PFSK-1 (cell line): Measurements from ENCODE around the gene ISOC1. TPM values are rescaled to one million over a fixed set of nuclear protein-coding genes. Genes with fewer than 3 reads are reported as not detected.

ENCODE experiments used
- FOXP2 ChIP-seq: optimal IDR thresholded peaks from 2 replicates; pipeline ENCODE3; 2011; ENCODE audit warnings: borderline replicate concordance, control low read depth, inconsistent platforms; ENCODE audit not compliant: insufficient read depth; ENCODE audit errors: extremely low read length, extremely low read depth
- POLR2AphosphoS5 ChIP-seq: IDR thresholded peaks from 2 replicates; pipeline ENCODE4 v1.6.1; 2012; ENCODE audit warnings: low read depth, mild to moderate bottlenecking, control low read depth, low read length, moderate library complexity
- REST ChIP-seq, 2 experiments: IDR thresholded peaks; 2 replicates each; pipeline versions ENCODE4 v1.6.1 to v1.8.0; 2011 to 2012; ENCODE audit warnings: low read depth in 2 of 2, low read length in 2 of 2, control low read depth in 1 of 2, inconsistent platforms in 1 of 2, mild to moderate bottlenecking in 1 of 2, moderate library complexity in 1 of 2; ENCODE audit not compliant: insufficient read depth in 1 of 2
- SIN3A ChIP-seq: IDR thresholded peaks from 2 replicates; pipeline ENCODE4 v1.6.1; 2012; ENCODE audit warnings: mild to moderate bottlenecking, low read length, moderate library complexity, borderline replicate concordance; ENCODE audit not compliant: insufficient read depth
- TAF1 ChIP-seq: IDR thresholded peaks from 2 replicates; pipeline ENCODE4 v1.6.1; 2012; ENCODE audit warnings: low read length, control low read depth, borderline replicate concordance; ENCODE audit not compliant: insufficient read depth
- polyA plus RNA-seq: library from polyadenylated mRNA; unstranded; fragments of >200 nt; gene quantifications from one replicate; pipeline ENCODE4 v1.2.1, GENCODE V29; 2012; ENCODE audit warnings: low read depth, missing spikeins; ENCODE audit not compliant: insufficient read length

ISOC1 gene
- polyA plus RNA-seq, result 3.6 TPM

GRCh38 chr5:129094087-129094923, at the start of gene ISOC1:
Gene ISOC1 (plus strand): TSS chr5:129094749. CDS start chr5:129094767, 18 bp downstream.
- TF ChIP-seq FOXP2 (peak; percentile 35), TAF1 (no peak), REST (IDR thresholded peaks at IDR 0.05; ENCODE audit: insufficient read depth in 1 of 2, low read depth in 2 of 2, low read length in 2 of 2) (no peak), POLR2AphosphoS5 (no peak), SIN3A (no peak)

- TF ChIP-seq SIN3A, result no peak
- no peak for TF ChIP-seq POLR2AphosphoS5
- TF ChIP-seq REST (IDR thresholded peaks at IDR 0.05; ENCODE audit: insufficient read depth in 1 of 2, low read depth in 2 of 2, low read length in 2 of 2), result no peak
- no peak for TF ChIP-seq TAF1
- TF ChIP-seq FOXP2, result no peak
These were observed 48.4 kb upstream of the ISOC1 start for GRCh38 chr5:129046151-129046550.

GRCh38 chr5:129048509-129048908, 46.0 kb upstream of the ISOC1 start:
- TF ChIP-seq REST (IDR thresholded peaks at IDR 0.05; ENCODE audit: insufficient read depth in 1 of 2, low read depth in 2 of 2, low read length in 2 of 2) (no peak), FOXP2 (no peak), POLR2AphosphoS5 (no peak), TAF1 (no peak), SIN3A (no peak)

- TF ChIP-seq POLR2AphosphoS5 (no peak), REST (IDR thresholded peaks at IDR 0.05; ENCODE audit: insufficient read depth in 1 of 2, low read depth in 2 of 2, low read length in 2 of 2) (no peak), FOXP2 (no peak), TAF1 (no peak), SIN3A (no peak)
These were observed 45.3 kb upstream of the ISOC1 start for GRCh38 chr5:129049126-129049799.
